Epidermal melanocyte (primary cell): ENCODE measurements around the gene ATP5F1C.

Source experiments
- DNase-seq: peaks from one replicate; pipeline ENCODE4 v3.0.0; 2011; ENCODE audit warnings: low spot score; ENCODE audit not compliant: insufficient read length

ATP5F1C gene

GRCh38 chr10:7846591-7846990, 58.6 kb downstream of the ATP5F1C start:
- no peak for DNase-seq

GRCh38 chr10:7853226-7853842, 65.4 kb downstream of the ATP5F1C start:
- DNase-seq, result no peak

DNA sequence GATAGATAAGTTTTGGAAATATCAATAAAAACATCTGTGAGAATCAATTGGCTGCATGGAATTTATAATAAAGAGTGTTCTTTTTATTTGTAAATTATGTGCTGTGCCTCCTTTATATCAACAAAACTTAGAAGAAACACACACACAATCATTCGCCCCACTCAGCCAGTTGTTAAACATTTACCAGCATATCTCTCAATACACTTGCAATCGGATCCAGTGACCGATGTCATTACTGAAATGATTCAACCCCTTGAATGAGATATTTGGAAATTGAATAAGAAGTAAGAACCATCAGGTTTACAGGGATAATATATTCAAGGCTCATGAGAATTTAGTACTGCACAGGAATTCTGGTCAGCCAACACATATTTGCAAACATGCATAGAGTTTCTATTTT, 65.9 kb downstream of the ATP5F1C start:
- no peak for DNase-seq

DNA sequence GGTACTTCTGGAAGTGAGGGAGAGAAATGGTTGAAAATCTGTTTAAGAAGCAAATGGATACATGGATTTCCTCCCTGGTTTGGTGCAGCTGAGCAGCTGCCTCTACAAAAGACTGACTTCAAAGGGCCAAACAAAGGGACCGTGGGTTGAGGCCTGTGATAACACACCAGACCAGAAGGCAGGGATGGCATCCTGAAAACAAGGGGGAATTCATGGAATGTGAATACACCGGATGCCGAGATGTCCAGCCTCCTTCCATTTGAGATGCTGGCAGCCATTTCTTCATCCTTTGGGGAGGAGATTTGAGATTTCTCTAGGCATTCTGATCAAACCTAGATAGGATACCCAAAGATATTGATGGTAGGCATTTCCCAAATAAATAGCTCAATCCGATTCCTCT, 67.2 kb downstream of the ATP5F1C start:
- no peak for DNase-seq

- DNase-seq, result no peak
Observed at GRCh38 chr10:7856678-7857077, 68.7 kb downstream of the ATP5F1C start.

GRCh38 chr10:7857262-7857661, 69.3 kb downstream of the ATP5F1C start:
- no peak for DNase-seq
